Prostate gland (tissue), 2 donors: Measurements from ENCODE around the gene EGFL6. TPM values are rescaled to one million over a fixed set of nuclear protein-coding genes. Genes with fewer than 3 reads are reported as not detected.

Experiments used
- DNase-seq: peaks from one replicate; pipeline ENCODE4 v3.0.0-alpha.2; 2019; ENCODE audit warnings: low spot score
- H3K27ac ChIP-seq, 2 donors: fragments of 200-600 bp; sonication (generic); 2 replicates each; pipeline ENCODE4 v1.5.1; 2017 to 2019
- H3K27me3 ChIP-seq: fragments of 200-600 bp; sonication (generic); replicated peaks from 2 replicates; pipeline ENCODE4 v1.5.1; 2019; ENCODE audit not compliant: insufficient read depth
- H3K36me3 ChIP-seq, 2 donors: fragments of 200-600 bp; sonication (generic); 1 replicate in 1 of 2; 2 replicates in 1 of 2; pipeline versions ENCODE4 v1.5.1 to v1.8.1; 2017 to 2019
- H3K4me1 ChIP-seq: fragments of 200-600 bp; sonication (generic); replicated peaks from 2 replicates; pipeline ENCODE4 v1.5.1; 2019
- H3K4me3 ChIP-seq, 2 donors: fragments of 200-600 bp; sonication (generic); 2 replicates each; pipeline ENCODE4 v1.5.1; 2017 to 2019
- H3K9me3 ChIP-seq: fragments of 200-600 bp; sonication (generic); 2 replicates; pipeline ENCODE4 v1.5.1; 2017
- POLR2A ChIP-seq: fragments of 450-650 bp; IDR thresholded peaks from one replicate; pipeline ENCODE4 v1.6.1; 2016; ENCODE audit warnings: antibody characterized with exemption, mild to moderate bottlenecking
- POLR2AphosphoS5 ChIP-seq: sonication (generic); formaldehyde crosslinking; IDR thresholded peaks from one replicate; pipeline ENCODE4 v1.6.1; 2017; ENCODE audit warnings: antibody characterized with exemption
- WGBS: methylation state at CpG from one replicate; pipeline ENCODE4 v1.1.5; 2018; 5-methylcytosine and 5-hydroxymethylcytosine counted together
- intact Hi-C: fragments of 100-400 bp; cut with DNase I; formaldehyde crosslinking; loops from one replicate; pipeline ENCODE4 v1.14.2; 2022
- total RNA-seq, 2 donors: library from RNA; depleted of rRNA; stranded (reverse); fragments of >200 nt; gene quantifications; one replicate each; pipeline ENCODE4 v1.1.0, GENCODE V29; 2016
- TF ChIP-seq, protein P1 (sequence below), 4 experiments: fragments of 200-600 bp in 2 of 4; fragments of 450-650 bp in 2 of 4; sonication (generic) in 2 of 4; IDR thresholded peaks; 1 replicate in 3 of 4; 2 replicates in 1 of 4; pipeline ENCODE4 v1.5.1; 2016 to 2019; ENCODE audit warnings: antibody characterized with exemption in 4 of 4, mild to moderate bottlenecking in 2 of 4, moderate library complexity in 2 of 4

The EGFL6 gene
- total RNA-seq, 2 donors from 2014 or later, result 0.23 TPM; not detected in 1

DNA sequence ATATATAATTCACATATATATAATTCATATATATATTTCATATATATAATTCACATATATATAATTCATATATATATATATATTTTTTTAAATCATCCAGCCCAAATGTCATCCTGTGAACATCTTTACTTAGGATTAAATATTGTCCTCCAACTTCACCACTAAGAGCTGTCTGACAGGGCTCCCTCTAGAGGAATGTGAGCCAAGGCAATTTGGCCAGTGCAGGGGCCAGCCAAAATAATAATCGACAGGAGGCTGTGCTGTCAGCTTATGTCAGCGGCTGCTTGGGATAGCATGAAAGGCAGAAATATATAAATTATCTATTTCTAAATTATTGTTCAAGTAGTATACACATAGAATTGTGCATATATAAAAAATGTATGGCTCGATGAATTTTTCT, 29.5 kb downstream of the EGFL6 start:
- Histone ChIP-seq H3K4me1 (no peaks in the 10 kb centered on the region), H3K27me3 (no peaks in the 10 kb centered on the region), H3K9me3 (no peaks in the 10 kb centered on the region), H3K27ac (no peak overlapping the region), H3K4me3 (no peak overlapping the region), H3K36me3 (no peaks in the 10 kb centered on the region)
- TF ChIP-seq POLR2A, result no peak
- TF ChIP-seq, protein P1, sequence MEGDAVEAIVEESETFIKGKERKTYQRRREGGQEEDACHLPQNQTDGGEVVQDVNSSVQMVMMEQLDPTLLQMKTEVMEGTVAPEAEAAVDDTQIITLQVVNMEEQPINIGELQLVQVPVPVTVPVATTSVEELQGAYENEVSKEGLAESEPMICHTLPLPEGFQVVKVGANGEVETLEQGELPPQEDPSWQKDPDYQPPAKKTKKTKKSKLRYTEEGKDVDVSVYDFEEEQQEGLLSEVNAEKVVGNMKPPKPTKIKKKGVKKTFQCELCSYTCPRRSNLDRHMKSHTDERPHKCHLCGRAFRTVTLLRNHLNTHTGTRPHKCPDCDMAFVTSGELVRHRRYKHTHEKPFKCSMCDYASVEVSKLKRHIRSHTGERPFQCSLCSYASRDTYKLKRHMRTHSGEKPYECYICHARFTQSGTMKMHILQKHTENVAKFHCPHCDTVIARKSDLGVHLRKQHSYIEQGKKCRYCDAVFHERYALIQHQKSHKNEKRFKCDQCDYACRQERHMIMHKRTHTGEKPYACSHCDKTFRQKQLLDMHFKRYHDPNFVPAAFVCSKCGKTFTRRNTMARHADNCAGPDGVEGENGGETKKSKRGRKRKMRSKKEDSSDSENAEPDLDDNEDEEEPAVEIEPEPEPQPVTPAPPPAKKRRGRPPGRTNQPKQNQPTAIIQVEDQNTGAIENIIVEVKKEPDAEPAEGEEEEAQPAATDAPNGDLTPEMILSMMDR (IDR thresholded peaks at IDR 0.05), result no peak
- TF ChIP-seq POLR2AphosphoS5, result no peak
- 78% methylated on average over 3 of the region's 3 CpGs for WGBS
- intact Hi-C loops, result no loop called here
- no peak for DNase-seq

DNA sequence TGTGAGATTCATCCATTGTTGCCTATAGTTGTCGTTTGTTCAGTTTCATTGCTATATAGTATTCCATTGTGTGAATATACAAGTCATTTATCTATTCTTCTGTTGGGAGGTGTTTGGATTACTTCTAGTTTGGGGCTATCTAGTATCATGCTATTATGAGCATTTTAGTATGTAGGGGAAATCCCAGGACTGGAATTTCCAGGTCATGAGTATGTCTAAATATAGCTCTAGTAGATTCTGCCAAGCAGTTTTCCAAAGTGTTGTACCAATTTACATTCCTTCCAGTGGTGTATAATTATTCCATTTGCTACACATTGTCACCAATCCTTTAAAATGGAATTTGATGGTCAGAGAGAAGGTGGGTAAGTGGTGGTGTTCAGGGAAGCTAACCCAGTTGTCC, 30.1 kb downstream of the EGFL6 start:
- Histone ChIP-seq H3K27ac (no peak overlapping the region), H3K4me3 (no peak overlapping the region), H3K27me3 (no peaks in the 10 kb centered on the region), H3K4me1 (no peaks in the 10 kb centered on the region), H3K9me3 (no peaks in the 10 kb centered on the region), H3K36me3 (no peaks in the 10 kb centered on the region)
- intact Hi-C loops, result no loop called here
- 88% methylated on average over 1 of the region's 1 CpG for WGBS
- no peak for DNase-seq
- TF ChIP-seq POLR2A (no peak), POLR2AphosphoS5 (no peak)
- TF ChIP-seq, protein P1 (IDR thresholded peaks at IDR 0.05), result no peak

DNA sequence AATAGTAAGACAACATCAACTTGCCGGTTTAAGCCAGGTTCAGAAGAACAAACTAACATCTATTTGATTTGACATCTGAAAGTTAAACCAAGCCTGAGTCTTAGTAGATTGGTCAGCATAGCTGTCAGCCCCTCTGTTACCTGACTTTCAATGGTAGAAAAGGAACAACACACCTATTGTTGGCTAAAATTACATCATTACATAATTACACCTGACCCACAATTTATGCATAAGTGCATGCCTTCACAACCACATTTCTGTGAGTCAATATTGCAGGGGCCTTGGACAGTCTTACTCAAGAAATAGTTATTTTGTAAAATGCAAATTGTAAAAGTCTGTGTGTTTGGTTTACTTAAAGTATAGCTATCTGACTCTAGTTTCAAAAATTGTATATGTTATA, 36.2 kb downstream of the EGFL6 start:
- Histone ChIP-seq H3K4me1 (no peaks in the 10 kb centered on the region), H3K9me3 (no peaks in the 10 kb centered on the region), H3K27me3 (no peaks in the 10 kb centered on the region), H3K4me3 (no peak overlapping the region), H3K27ac (no peak overlapping the region), H3K36me3 (no peaks in the 10 kb centered on the region)
- no peak for DNase-seq
- WGBS, result 86% methylated on average over 1 of the region's 1 CpG
- no peak for TF ChIP-seq POLR2A
- no peak for TF ChIP-seq POLR2AphosphoS5
- TF ChIP-seq, protein P1 (IDR thresholded peaks at IDR 0.05), result no peak
- intact Hi-C loops, result no loop called here

DNA sequence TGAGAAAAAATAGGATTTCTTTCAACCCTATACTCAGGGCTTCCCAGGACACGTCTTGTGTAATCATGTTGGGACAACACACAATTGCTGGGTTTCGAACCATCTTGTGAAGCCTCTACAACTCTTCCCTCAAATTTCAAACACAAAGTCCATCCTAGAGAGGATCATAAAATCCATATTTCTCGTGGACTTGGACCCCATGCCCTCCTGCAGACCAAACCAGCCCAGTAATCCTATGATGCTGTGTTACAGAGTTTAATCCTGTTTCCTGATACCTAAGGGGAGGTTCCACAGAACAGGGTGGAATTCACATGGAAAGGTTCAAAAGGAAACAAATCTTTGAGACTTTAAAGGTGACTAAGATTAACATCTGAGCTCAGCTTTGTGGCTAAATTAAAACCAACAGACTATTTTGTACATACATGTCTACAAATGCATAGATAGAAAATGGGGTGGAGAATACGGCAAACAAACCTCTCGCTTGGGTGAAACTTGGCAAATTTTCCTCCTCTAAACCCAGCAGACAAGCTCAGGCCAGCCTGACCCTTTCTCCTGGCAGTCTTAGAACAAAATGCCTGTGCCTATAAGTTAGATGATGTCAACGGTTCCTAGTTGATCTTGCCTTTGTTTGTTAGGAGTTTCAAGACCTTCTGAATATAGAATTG, 38.1 kb downstream of the EGFL6 start:
- Histone ChIP-seq H3K27ac (no peak overlapping the region), H3K36me3 (no peaks in the 10 kb centered on the region), H3K4me1 (no peaks in the 10 kb centered on the region), H3K4me3 (no peak overlapping the region), H3K9me3 (no peaks in the 10 kb centered on the region), H3K27me3 (no peaks in the 10 kb centered on the region)
- no peak for TF ChIP-seq POLR2AphosphoS5
- 47% methylated on average over 6 of the region's 6 CpGs for WGBS
- DNase-seq, result no peak
- intact Hi-C loops, result no loop called here

DNA sequence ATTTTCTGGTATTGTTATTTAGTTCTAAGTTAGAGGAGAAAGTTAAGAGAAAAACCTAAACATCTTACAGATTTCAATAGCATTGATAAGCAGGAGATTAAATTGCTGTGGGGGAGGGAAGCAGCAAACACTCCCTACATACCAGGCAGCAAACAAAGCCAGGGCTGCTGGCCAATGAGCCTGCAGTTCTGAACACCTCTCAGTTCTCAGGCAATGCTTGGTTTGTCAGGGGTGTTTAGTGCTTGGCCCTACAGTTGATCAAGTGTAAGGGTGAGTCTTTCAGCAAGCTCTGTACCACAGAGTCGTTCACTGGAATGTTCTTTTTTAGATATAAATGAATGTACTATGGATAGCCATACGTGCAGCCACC, 38.6 kb downstream of the EGFL6 start:
- H3K4me1 ChIP-seq, result no peaks in the 10 kb centered on the region
- H3K27me3 ChIP-seq, result no peaks in the 10 kb centered on the region
- intact Hi-C loops, result no loop called here
- no peak for TF ChIP-seq POLR2A
- TF ChIP-seq, protein P1 (IDR thresholded peaks at IDR 0.05), result no peak
- no peak for TF ChIP-seq POLR2AphosphoS5
- H3K36me3 ChIP-seq, result no peaks in the 10 kb centered on the region
- 41% methylated on average over 2 of the region's 2 CpGs for WGBS
- no peak overlapping the region for H3K27ac ChIP-seq
- DNase-seq, result no peak
- no peaks in the 10 kb centered on the region for H3K9me3 ChIP-seq
- no peak overlapping the region for H3K4me3 ChIP-seq
